Caco-2 (cell line): ENCODE data around the gene HIF1A. TPM values are rescaled to one million over a fixed set of nuclear protein-coding genes. Genes with fewer than 3 reads are reported as not detected.

ENCODE experiments used
- BruUV-seq: library from RNA; stranded (reverse); fragments of 400-500 nt; replicated peaks from 2 replicates; lab custom pipeline; 2021; lab: Mats Ljungman, UMichigan
- CTCF ChIA-PET: fragments of 300-600 bp; sonication (Branson Sonifier 250); formaldehyde crosslinking; loops from one replicate; lab custom pipeline; 2022; ENCODE audit warnings: antibody characterized with exemption; lab: Charles Lee
- POLR2A ChIA-PET: fragments of 300-600 bp; sonication (Branson Sonifier 250); formaldehyde crosslinking; loops from one replicate; lab custom pipeline; 2022; ENCODE audit warnings: antibody characterized with exemption; lab: Charles Lee
- DNase-seq, 2 experiments: peaks; one replicate each; pipeline versions ENCODE4 v3.0.0 to v3.0.0-alpha.2; 2020 to 2022
- H3K27me3 ChIP-seq: replicated peaks from 2 replicates; pipeline ENCODE4 v1.6.0; 2011; ENCODE audit warnings: low read length; ENCODE audit not compliant: control insufficient read depth, insufficient read depth
- H3K36me3 ChIP-seq: 2 replicates; pipeline ENCODE4 v1.5.1; 2011; ENCODE audit warnings: low read length; ENCODE audit not compliant: control insufficient read depth, insufficient read depth
- H3K4me1 ChIP-seq: fragments of 250-450 bp; sonication (Bioruptor Pico); 2 replicates; pipeline ENCODE4 v1.5.1; 2020; ENCODE audit warnings: mild to moderate bottlenecking
- H3K4me3 ChIP-seq: 2 replicates; pipeline ENCODE4 v1.5.1; 2011; ENCODE audit warnings: low read depth, mild to moderate bottlenecking, control low read depth, low read length
- H3K9me3 ChIP-seq: fragments of 250-450 bp; sonication (Bioruptor Pico); 2 replicates; pipeline ENCODE4 v1.5.1; 2020; ENCODE audit warnings: mild to moderate bottlenecking, moderate library complexity
- H3K27ac Mint-ChIP-seq: one replicate; pipeline ENCODE4 v1.8.0; 2022; ENCODE audit warnings: mixed read lengths; ENCODE audit not compliant: unreplicated experiment
- H3K27me3 Mint-ChIP-seq: one replicate; pipeline ENCODE4 v1.8.0; 2022; ENCODE audit warnings: mixed read lengths; ENCODE audit not compliant: insufficient read depth, unreplicated experiment
- H3K36me3 Mint-ChIP-seq: one replicate; pipeline ENCODE4 v1.8.0; 2022; ENCODE audit warnings: mild to moderate bottlenecking, mixed read lengths; ENCODE audit not compliant: insufficient read depth, unreplicated experiment
- H3K4me1 Mint-ChIP-seq: one replicate; pipeline ENCODE4 v1.8.0; 2022; ENCODE audit warnings: low read depth, mixed read lengths; ENCODE audit not compliant: unreplicated experiment
- H3K4me3 Mint-ChIP-seq: one replicate; pipeline ENCODE4 v1.8.0; 2022; ENCODE audit warnings: mild to moderate bottlenecking, moderate library complexity, mixed read lengths; ENCODE audit not compliant: unreplicated experiment
- H3K9me3 Mint-ChIP-seq: one replicate; pipeline ENCODE4 v1.8.0; 2022; ENCODE audit warnings: mixed read lengths; ENCODE audit not compliant: unreplicated experiment
- intact Hi-C: fragments of 100-400 bp; cut with micrococcal nuclease; formaldehyde crosslinking; loops from one replicate; pipeline ENCODE4 v1.10.0; 2022; ENCODE audit not compliant: unreplicated experiment
- total RNA-seq: library from RNA; stranded (reverse); gene quantifications from 2 replicates; pipeline ENCODE4 v1.2.3, GENCODE V29; 2022
- TF ChIP-seq, protein P1 (sequence below), 2 experiments: fragments of 200-600 bp in 1 of 2; IDR thresholded peaks; 1 replicate in 1 of 2; 2 replicates in 1 of 2; pipeline versions ENCODE4 v1.5.1 to v1.8.0; 2011 to 2022; ENCODE audit warnings: antibody characterized with exemption in 1 of 2, control low read depth in 1 of 2, inconsistent platforms in 1 of 2, low read depth in 1 of 2, low read length in 1 of 2, mild to moderate bottlenecking in 1 of 2, moderate library complexity in 1 of 2; ENCODE audit not compliant: insufficient read depth in 1 of 2, severe bottlenecking in 1 of 2, unreplicated experiment in 1 of 2

Gene HIF1A
- total RNA-seq, 1 experiment from 2014 or later = 127 TPM

DNA sequence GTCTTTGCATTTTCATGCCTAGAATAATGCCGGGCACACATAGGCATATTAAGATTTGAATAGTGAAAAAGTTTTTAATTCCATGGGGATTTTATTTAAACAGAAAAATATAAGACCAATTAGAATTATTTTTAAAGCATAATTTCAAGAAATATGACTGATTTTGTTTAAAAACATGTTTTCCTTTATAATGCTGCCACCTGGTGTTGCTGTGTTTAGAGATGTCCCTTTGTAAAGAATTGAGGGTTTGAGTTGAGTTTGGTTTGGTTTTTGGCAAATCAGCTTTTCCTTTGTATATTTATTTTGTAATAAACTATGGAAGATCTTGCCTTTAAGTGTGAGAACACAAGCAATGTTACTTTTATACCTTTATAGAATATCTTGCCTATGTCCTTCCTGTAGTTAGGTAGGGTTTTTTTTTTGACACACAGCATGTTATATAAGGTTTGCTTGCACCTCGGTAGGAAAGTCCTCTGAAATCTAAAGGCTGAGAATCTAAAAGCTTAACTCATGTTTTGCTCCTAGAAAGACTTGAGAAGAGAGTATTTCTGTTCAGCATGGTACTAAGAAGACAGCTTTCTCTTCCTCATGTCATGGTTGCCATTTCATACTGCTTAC is 35.6 kb downstream of the HIF1A start:
- no peaks in the 10 kb centered on the region for H3K36me3 ChIP-seq
- peaks cover 94% of the 10 kb centered on the region for H3K36me3 Mint-ChIP-seq
- ChIA-PET POLR2A (no interaction called here), CTCF (interaction anchor here (0.8 kb wide), 1 partner anchor 172 kb away, joined by 3 read pairs; no protein-coding TSS in a partner anchor)
- no peaks in the 10 kb centered on the region for H3K9me3 ChIP-seq
- no peaks in the 10 kb centered on the region for H3K27me3 ChIP-seq
- TF ChIP-seq, protein P1, sequence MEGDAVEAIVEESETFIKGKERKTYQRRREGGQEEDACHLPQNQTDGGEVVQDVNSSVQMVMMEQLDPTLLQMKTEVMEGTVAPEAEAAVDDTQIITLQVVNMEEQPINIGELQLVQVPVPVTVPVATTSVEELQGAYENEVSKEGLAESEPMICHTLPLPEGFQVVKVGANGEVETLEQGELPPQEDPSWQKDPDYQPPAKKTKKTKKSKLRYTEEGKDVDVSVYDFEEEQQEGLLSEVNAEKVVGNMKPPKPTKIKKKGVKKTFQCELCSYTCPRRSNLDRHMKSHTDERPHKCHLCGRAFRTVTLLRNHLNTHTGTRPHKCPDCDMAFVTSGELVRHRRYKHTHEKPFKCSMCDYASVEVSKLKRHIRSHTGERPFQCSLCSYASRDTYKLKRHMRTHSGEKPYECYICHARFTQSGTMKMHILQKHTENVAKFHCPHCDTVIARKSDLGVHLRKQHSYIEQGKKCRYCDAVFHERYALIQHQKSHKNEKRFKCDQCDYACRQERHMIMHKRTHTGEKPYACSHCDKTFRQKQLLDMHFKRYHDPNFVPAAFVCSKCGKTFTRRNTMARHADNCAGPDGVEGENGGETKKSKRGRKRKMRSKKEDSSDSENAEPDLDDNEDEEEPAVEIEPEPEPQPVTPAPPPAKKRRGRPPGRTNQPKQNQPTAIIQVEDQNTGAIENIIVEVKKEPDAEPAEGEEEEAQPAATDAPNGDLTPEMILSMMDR (IDR thresholded peaks at IDR 0.05; ENCODE audit: insufficient read depth in 1 of 2, low read depth in 1 of 2, low read length in 1 of 2, severe bottlenecking in 1 of 2, unreplicated experiment in 1 of 2) = no peak
- 0 out of 2 replicates have a peak, but pooled peaks cover 5% of the 10 kb centered on the region for H3K4me1 ChIP-seq
- no peak overlapping the region for H3K4me3 ChIP-seq
- intact Hi-C loops = loop anchor here (1.0 to 10.0 kb wide), 2 partner anchors 270 to 436 kb away; no protein-coding TSS in a partner anchor
- no TSS peak for BruUV-seq
- H3K27ac Mint-ChIP-seq = no peak overlapping the region
- H3K4me1 Mint-ChIP-seq = peaks cover 6% of the 10 kb centered on the region
- H3K27me3 Mint-ChIP-seq = no peaks in the 10 kb centered on the region
- H3K4me3 Mint-ChIP-seq = no peak overlapping the region
- H3K9me3 Mint-ChIP-seq = no peaks in the 10 kb centered on the region
- no peak for DNase-seq

DNA sequence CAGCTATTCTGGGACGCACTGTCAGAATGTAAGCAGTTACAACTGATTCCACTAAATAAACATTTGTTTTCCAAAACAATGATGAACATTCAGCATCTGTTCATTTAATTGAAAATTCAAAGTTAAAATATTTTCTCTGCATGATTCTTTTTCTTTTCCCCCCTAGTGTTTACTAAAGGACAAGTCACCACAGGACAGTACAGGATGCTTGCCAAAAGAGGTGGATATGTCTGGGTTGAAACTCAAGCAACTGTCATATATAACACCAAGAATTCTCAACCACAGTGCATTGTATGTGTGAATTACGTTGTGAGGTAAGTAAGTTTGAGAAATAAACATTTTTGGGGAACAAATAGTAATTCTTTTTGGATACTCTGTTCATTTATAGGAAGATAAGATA is 38.7 kb downstream of the HIF1A start:
- BruUV-seq = no TSS peak
- no peak overlapping the region for H3K4me3 ChIP-seq
- H3K27me3 ChIP-seq = no peaks in the 10 kb centered on the region
- no peak overlapping the region for H3K4me3 Mint-ChIP-seq
- no peaks in the 10 kb centered on the region for H3K9me3 Mint-ChIP-seq
- no peaks in the 10 kb centered on the region for H3K27me3 Mint-ChIP-seq
- no peaks in the 10 kb centered on the region for H3K9me3 ChIP-seq
- DNase-seq = no peak
- peaks cover 94% of the 10 kb centered on the region for H3K36me3 Mint-ChIP-seq
- TF ChIP-seq, protein P1 (IDR thresholded peaks at IDR 0.05; ENCODE audit: insufficient read depth in 1 of 2, low read depth in 1 of 2, low read length in 1 of 2, severe bottlenecking in 1 of 2, unreplicated experiment in 1 of 2) = no peak
- intact Hi-C loops = loop anchor here (10.0 kb wide), 1 partner anchor 439 kb away; no protein-coding TSS in a partner anchor
- H3K27ac Mint-ChIP-seq = no peak overlapping the region
- H3K4me1 Mint-ChIP-seq = peaks cover 6% of the 10 kb centered on the region
- 0 out of 2 replicates have a peak, but pooled peaks cover 5% of the 10 kb centered on the region for H3K4me1 ChIP-seq
- H3K36me3 ChIP-seq = no peaks in the 10 kb centered on the region; the same call in 1 of the 2 replicates
- ChIA-PET CTCF (no interaction called here), POLR2A (no interaction called here)

DNA sequence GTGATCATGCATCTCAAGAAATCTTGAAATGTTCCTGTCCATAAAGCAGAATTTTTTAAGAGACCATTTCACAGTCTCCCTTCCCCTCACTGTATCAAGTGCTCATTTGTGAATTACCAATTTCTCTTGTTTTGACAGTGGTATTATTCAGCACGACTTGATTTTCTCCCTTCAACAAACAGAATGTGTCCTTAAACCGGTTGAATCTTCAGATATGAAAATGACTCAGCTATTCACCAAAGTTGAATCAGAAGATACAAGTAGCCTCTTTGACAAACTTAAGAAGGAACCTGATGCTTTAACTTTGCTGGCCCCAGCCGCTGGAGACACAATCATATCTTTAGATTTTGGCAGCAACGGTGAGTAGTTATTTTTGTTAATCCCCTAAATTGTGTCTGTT is 41.4 kb downstream of the HIF1A start:
- H3K4me1 Mint-ChIP-seq = no peaks in the 10 kb centered on the region
- H3K4me3 Mint-ChIP-seq = no peak overlapping the region
- CTCF ChIA-PET = no interaction called here
- no peaks in the 10 kb centered on the region for H3K27me3 Mint-ChIP-seq
- BruUV-seq = no TSS peak
- TF ChIP-seq, protein P1 (IDR thresholded peaks at IDR 0.05; ENCODE audit: insufficient read depth in 1 of 2, low read depth in 1 of 2, low read length in 1 of 2, severe bottlenecking in 1 of 2, unreplicated experiment in 1 of 2) = no peak
- POLR2A ChIA-PET = no interaction called here
- no peak for DNase-seq
- Histone ChIP-seq H3K4me1 (0 out of 2 replicates have a peak, but pooled peaks cover 5% of the 10 kb centered on the region), H3K27me3 (no peaks in the 10 kb centered on the region), H3K4me3 (no peak overlapping the region), H3K9me3 (no peaks in the 10 kb centered on the region), H3K36me3 (no peaks in the 10 kb centered on the region; the same call in 1 of the 2 replicates)
- peaks cover 93% of the 10 kb centered on the region for H3K36me3 Mint-ChIP-seq
- no peak overlapping the region for H3K27ac Mint-ChIP-seq
- intact Hi-C loops = loop anchor here (10.0 kb wide), 1 partner anchor 442 kb away; no protein-coding TSS in a partner anchor
- no peaks in the 10 kb centered on the region for H3K9me3 Mint-ChIP-seq
